Gastrocnemius medialis (tissue), 4 donors: ENCODE results near the gene SPATA13. TPM values are rescaled to one million over a fixed set of nuclear protein-coding genes. Genes with fewer than 3 reads are reported as not detected.
A peak's percentile ranks its signal among the peaks of the same experiment; 100 is the strongest.

Experiments used
- ATAC-seq, 2 donors: fragments of 150-250 bp; one replicate each; pipeline ENCODE4 v1.9.1; 2016
- DNase-seq, 2 donors: peaks; one replicate each; pipeline ENCODE4 v3.0.0-alpha.2; 2019
- H3K27ac ChIP-seq, 4 donors: fragments of 200-600 bp; sonication (generic); 1 replicate in 1 of 4; 2 replicates in 3 of 4; pipeline ENCODE4 v1.5.1; 2016 to 2018; ENCODE audit warnings: mild to moderate bottlenecking in 2 of 4, moderate library complexity in 1 of 4
- H3K27me3 ChIP-seq, 3 donors: fragments of 200-600 bp; sonication (generic) in 2 of 3; 1 replicate in 1 of 3; 2 replicates in 2 of 3; pipeline versions ENCODE4 v1.5.1 to v1.6.0; 2016 to 2019; ENCODE audit warnings: mild to moderate bottlenecking in 1 of 3, moderate library complexity in 1 of 3
- H3K36me3 ChIP-seq, 2 donors: fragments of 200-600 bp; sonication (generic) in 1 of 2; one replicate each; pipeline ENCODE4 v1.5.1; 2017 to 2018
- H3K4me1 ChIP-seq, 2 donors: fragments of 200-600 bp; sonication (generic) in 1 of 2; one replicate each; pipeline ENCODE4 v1.5.1; 2016 to 2017; ENCODE audit warnings: mild to moderate bottlenecking in 2 of 2
- H3K4me3 ChIP-seq, 4 donors: fragments of 200-600 bp; sonication (generic) in 3 of 4; 1 replicate in 1 of 4; 2 replicates in 3 of 4; pipeline ENCODE4 v1.5.1; 2016 to 2019; ENCODE audit warnings: mild to moderate bottlenecking in 2 of 4
- H3K9me3 ChIP-seq, 3 donors: fragments of 200-600 bp; sonication (generic) in 2 of 3; 1 replicate in 1 of 3; 2 replicates in 2 of 3; pipeline ENCODE4 v1.5.1; 2016 to 2019
- POLR2A ChIP-seq, 2 donors: fragments of 450-650 bp; IDR thresholded peaks; one replicate each; pipeline ENCODE4 v1.6.1; 2017; ENCODE audit warnings: antibody characterized with exemption in 2 of 2, mild to moderate bottlenecking in 2 of 2, moderate library complexity in 2 of 2
- in situ Hi-C, 4 donors: fragments of 200-750 bp; cut with MboI; loops; one replicate each; pipeline versions ENCODE4 v1.15.0 to v1.8.0; 2017; ENCODE audit warnings: low sequenced_read_pairs in 4 of 4
- intact Hi-C: fragments of 100-400 bp; cut with DNase I; formaldehyde crosslinking; loops from one replicate; pipeline ENCODE4 v1.15.1; 2023; ENCODE audit warnings: low total_unique reads
- total RNA-seq, 4 donors: library from RNA; depleted of rRNA; stranded (reverse); fragments of >200 nt; gene quantifications; one replicate each; pipeline versions ENCODE4 v1.1.0 to v1.2.3, GENCODE V29; 2016
- TF ChIP-seq, protein P1 (sequence below), 5 experiments: fragments of 450-650 bp in 3 of 5; fragments of 200-600 bp in 2 of 5; sonication (generic) in 2 of 5; IDR thresholded peaks in 4 of 5; conservative IDR thresholded peaks in 1 of 5; 1 replicate in 4 of 5; 2 replicates in 1 of 5; pipeline ENCODE4 v1.5.1; 2016 to 2019; ENCODE audit warnings: antibody characterized with exemption in 5 of 5, mild to moderate bottlenecking in 3 of 5, moderate library complexity in 3 of 5

The SPATA13 gene
- total RNA-seq, 4 donors from 2014 or later: 3.2 to 17.0 (median 5.8) TPM

DNA sequence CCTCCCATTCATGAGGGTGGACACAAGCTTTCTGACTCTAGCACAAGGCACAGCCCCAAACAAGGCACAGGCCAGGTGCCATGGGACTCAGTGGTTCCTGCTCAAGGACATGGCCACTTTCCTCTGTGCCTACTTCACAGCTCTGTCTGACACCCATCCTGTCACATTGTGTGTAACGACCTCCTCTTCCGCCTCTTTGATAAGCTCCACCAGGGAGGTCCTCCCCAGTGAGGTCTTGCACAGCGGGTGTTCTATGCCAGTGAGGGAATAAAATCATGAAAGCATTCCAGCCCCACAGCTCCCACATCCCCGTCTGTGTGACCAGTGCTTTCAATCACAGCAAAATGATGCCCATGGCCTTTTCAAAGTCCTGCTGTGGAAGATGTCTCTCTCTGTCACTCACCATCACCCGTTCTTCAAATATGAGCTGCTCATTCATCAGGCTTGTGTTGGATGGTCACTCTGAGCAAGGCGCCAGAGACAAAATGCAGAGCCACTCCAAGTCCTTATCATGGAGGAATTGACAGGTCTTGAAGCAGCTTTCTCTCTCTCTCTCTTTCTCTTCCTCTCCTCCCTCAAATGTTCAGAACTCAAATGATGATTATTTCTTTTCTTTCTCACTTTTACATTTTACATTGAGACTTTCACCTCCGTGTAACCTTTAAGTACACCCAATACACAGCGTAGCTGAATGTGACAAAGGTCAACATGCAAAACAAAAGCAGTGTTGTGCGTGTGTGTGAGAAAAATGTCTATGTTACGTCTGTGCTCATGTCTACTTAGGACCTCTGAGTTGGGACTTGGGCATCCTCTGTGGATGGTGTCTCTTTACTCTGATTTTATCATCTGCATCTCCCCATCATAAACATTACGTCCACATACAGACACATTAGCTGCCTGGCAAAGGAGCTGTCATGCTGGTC, 8.0 kb upstream of the SPATA13 start:
- no peak for TF ChIP-seq POLR2A (IDR thresholded peaks at IDR 0.05)
- TF ChIP-seq, protein P1, sequence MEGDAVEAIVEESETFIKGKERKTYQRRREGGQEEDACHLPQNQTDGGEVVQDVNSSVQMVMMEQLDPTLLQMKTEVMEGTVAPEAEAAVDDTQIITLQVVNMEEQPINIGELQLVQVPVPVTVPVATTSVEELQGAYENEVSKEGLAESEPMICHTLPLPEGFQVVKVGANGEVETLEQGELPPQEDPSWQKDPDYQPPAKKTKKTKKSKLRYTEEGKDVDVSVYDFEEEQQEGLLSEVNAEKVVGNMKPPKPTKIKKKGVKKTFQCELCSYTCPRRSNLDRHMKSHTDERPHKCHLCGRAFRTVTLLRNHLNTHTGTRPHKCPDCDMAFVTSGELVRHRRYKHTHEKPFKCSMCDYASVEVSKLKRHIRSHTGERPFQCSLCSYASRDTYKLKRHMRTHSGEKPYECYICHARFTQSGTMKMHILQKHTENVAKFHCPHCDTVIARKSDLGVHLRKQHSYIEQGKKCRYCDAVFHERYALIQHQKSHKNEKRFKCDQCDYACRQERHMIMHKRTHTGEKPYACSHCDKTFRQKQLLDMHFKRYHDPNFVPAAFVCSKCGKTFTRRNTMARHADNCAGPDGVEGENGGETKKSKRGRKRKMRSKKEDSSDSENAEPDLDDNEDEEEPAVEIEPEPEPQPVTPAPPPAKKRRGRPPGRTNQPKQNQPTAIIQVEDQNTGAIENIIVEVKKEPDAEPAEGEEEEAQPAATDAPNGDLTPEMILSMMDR (IDR thresholded peaks at IDR 0.05 in 4 of 5, conservative IDR thresholded peaks at IDR 0.05 in 1 of 5): no peak
- no peak overlapping the region for H3K4me3 ChIP-seq
- DNase-seq: no peak
- no peaks in the 10 kb centered on the region for H3K36me3 ChIP-seq
- no peaks in the 10 kb centered on the region for H3K4me1 ChIP-seq
- no peaks in the 10 kb centered on the region for H3K27me3 ChIP-seq
- no peaks in the 10 kb centered on the region for H3K9me3 ChIP-seq
- H3K27ac ChIP-seq: no peak overlapping the region
- in situ Hi-C loops: no loop called here
- ATAC-seq: no peak
- intact Hi-C loops: no loop called here

DNA sequence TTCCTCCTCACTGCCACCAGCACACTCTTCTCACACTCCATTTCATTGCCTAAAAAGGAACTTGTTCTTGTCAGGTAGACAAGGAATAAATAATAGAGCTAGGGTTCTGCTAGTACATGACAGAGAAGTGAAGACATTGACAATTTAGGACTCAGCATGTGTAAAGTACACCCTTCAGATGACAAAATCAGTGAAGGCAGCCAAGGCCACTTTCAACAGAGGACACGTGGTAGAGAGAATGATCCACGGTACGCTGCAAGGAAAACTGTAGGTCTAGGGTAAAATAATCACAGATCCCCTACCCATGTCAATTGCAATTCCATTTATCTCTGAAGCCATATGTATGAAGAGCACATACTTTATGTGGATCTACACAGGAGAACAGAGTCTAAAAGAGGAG, 7.2 kb upstream of the SPATA13 start:
- Histone ChIP-seq H3K36me3 (no peaks in the 10 kb centered on the region), H3K27me3 (no peaks in the 10 kb centered on the region), H3K4me1 (no peaks in the 10 kb centered on the region), H3K9me3 (no peaks in the 10 kb centered on the region), H3K4me3 (no peak overlapping the region), H3K27ac (no peak overlapping the region)
- TF ChIP-seq, protein P1 (IDR thresholded peaks at IDR 0.05 in 4 of 5, conservative IDR thresholded peaks at IDR 0.05 in 1 of 5): no peak
- no peak for TF ChIP-seq POLR2A (IDR thresholded peaks at IDR 0.05)
- ATAC-seq (no peak), DNase-seq (no peak)
- in situ Hi-C loops (no loop called here), intact Hi-C loops (no loop called here)

DNA sequence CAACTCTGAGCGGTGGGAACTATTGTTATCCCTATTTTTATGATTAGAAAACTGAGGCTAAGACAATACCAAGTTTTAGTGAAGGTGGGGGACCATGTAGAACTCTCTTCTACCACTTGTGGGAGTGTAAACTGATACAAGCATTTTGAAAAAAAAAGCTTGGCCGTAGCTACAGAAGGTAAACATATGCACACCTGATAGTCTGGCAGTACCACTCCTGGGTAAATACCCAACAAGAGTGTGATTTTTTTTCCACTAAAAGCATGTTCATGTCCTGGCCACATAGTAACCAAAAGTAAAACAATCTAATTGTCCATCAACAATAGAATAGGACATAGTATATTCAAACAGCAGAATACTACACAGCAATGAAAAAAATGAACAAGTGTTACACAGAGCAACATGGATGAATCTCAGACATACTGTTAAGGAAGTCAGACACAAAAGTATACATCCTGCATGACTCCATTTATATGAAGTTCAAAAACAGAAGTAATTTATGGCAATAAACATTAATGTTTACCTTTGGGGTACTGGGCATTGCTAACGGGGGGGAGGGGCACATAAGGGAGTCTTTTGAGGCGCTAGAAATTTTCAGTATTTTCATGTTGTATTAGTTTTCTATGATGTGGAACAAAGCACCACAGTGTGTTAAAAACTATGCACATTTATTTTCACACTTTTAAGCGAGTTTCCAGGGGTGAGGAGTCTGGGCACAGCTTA, 6.4 kb upstream of the SPATA13 start:
- intact Hi-C loops: no loop called here
- Histone ChIP-seq H3K36me3 (no peaks in the 10 kb centered on the region), H3K27ac (no peak overlapping the region), H3K9me3 (no peaks in the 10 kb centered on the region), H3K27me3 (no peaks in the 10 kb centered on the region), H3K4me1 (no peaks in the 10 kb centered on the region), H3K4me3 (no peak overlapping the region)
- no peak for ATAC-seq
- in situ Hi-C loops: no loop called here
- no peak for DNase-seq
- TF ChIP-seq, protein P1 (IDR thresholded peaks at IDR 0.05 in 4 of 5, conservative IDR thresholded peaks at IDR 0.05 in 1 of 5): no peak
- no peak for TF ChIP-seq POLR2A (IDR thresholded peaks at IDR 0.05)

DNA sequence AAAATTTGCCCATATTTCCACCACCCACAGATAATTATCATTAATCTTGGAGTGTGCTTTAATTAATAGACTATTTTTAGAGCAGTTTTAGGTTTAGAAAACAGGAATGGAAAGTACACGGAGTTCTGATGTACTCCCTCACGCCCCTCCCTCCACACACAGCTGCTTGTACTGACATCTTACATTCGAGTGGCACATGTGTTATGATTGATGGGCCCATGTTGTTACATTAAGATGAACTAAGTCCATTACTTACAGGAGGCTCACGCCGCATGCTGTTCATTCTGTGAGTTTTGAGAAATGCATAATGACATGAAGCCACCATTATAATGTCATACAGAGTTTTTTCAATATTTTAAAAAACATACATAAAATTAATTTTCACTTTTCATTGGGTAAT, 1.2 kb upstream of the SPATA13 start:
- H3K27ac ChIP-seq: peak overlapping the region in 1 of 4 donors; percentile 69

More for the DNA sequence above, 1.2 kb upstream of the SPATA13 start:
- no peaks in the 10 kb centered on the region for H3K36me3 ChIP-seq
- in situ Hi-C loops: no loop called here
- DNase-seq (no peak), ATAC-seq (no peak)
- intact Hi-C loops: no loop called here
- H3K9me3 ChIP-seq: no peaks in the 10 kb centered on the region
- H3K4me1 ChIP-seq: peaks cover 6 to 20% of the 10 kb centered on the region in 2 donors
- TF ChIP-seq POLR2A (IDR thresholded peaks at IDR 0.05): no peak
- TF ChIP-seq, protein P1 (IDR thresholded peaks at IDR 0.05 in 4 of 5, conservative IDR thresholded peaks at IDR 0.05 in 1 of 5): no peak
- no peak overlapping the region for H3K4me3 ChIP-seq
- peaks cover 0 to 21% (median 19%) of the 10 kb centered on the region in 3 donors for H3K27me3 ChIP-seq
